SK-N-SH (cell line): ENCODE data around the gene EHD2. TPM values are rescaled to one million over a fixed set of nuclear protein-coding genes. Genes with fewer than 3 reads are reported as not detected.
"Not testable (repeated sequence)": the region's sequence is repeated elsewhere in the genome, so short reads cannot be mapped to it uniquely, and the experiment has no call there.

Source experiments
- CTCF ChIA-PET: fragments of 300-600, 350-600 bp; formaldehyde crosslinking; extraction: SDS; loops from one replicate; lab custom pipeline; 2021; lab: Yijun Ruan, JAX
- POLR2A ChIA-PET: fragments of 350-600 bp; sonication (Branson Sonifier 250); formaldehyde crosslinking; extraction: SDS; loops from one replicate; lab custom pipeline; 2020; ENCODE audit warnings: antibody characterized with exemption, inconsistent platforms; lab: Yijun Ruan, JAX
- DNase-seq: peaks from one replicate; pipeline ENCODE4 v3.0.0; 2012
- H2AFZ ChIP-seq: fragments of 200-600 bp; sonication (generic); 2 replicates; pipeline ENCODE4 v1.8.1; 2016; ENCODE audit warnings: antibody characterized with exemption, mild to moderate bottlenecking, low read depth
- H3F3A ChIP-seq: fragments of 200-600 bp; sonication (generic); replicated peaks from 2 replicates; pipeline ENCODE3; 2016; ENCODE audit warnings: antibody characterized with exemption, mild to moderate bottlenecking; ENCODE audit not compliant: insufficient read depth
- H3K27ac ChIP-seq, 2 experiments: fragments of 200-500 bp in 1 of 2; fragments of 200-600 bp in 1 of 2; sonication (Bioruptor generic) in 1 of 2; sonication (generic), shearing (Covaris generic) in 1 of 2; 2 replicates each; pipeline versions ENCODE4 v1.5.1 to v1.6.1; 2014 to 2016; ENCODE audit warnings: low read depth in 2 of 2, inconsistent platforms in 1 of 2, low read length in 1 of 2, mild to moderate bottlenecking in 1 of 2, mixed read lengths in 1 of 2
- H3K27me3 ChIP-seq: fragments of 200-600 bp; sonication (generic), shearing (Covaris generic); 2 replicates; pipeline ENCODE4 v1.6.1; 2016; ENCODE audit warnings: mixed run types; ENCODE audit not compliant: insufficient read depth
- H3K36me3 ChIP-seq, 2 experiments: fragments of 200-500 bp in 1 of 2; fragments of 200-600 bp in 1 of 2; sonication (Bioruptor generic) in 1 of 2; sonication (generic) in 1 of 2; replicated peaks in 1 of 2; 2 replicates each; pipeline versions ENCODE3 to v1.5.1; 2014 to 2016; ENCODE audit warnings: low read length in 1 of 2, mild to moderate bottlenecking in 1 of 2; ENCODE audit not compliant: insufficient read depth in 2 of 2, control insufficient read depth in 1 of 2
- H3K4me1 ChIP-seq, 2 experiments: fragments of 200-500 bp in 1 of 2; fragments of 200-600 bp in 1 of 2; sonication (Bioruptor generic) in 1 of 2; sonication (generic), shearing (Covaris generic) in 1 of 2; 2 replicates each; pipeline versions ENCODE4 v1.5.1 to v1.6.1; 2014 to 2016; ENCODE audit warnings: low read depth in 1 of 2, low read length in 1 of 2, mixed run types in 1 of 2; ENCODE audit not compliant: insufficient read depth in 2 of 2, control insufficient read depth in 1 of 2
- H3K4me2 ChIP-seq: fragments of 200-600 bp; sonication (generic), shearing (Covaris generic); 2 replicates; pipeline ENCODE4 v1.6.1; 2017; ENCODE audit warnings: mixed run types
- H3K4me3 ChIP-seq, 2 experiments: fragments of 200-500 bp in 1 of 2; fragments of 200-600 bp in 1 of 2; sonication (Bioruptor generic) in 1 of 2; sonication (generic), shearing (Covaris generic) in 1 of 2; 2 replicates each; pipeline versions ENCODE4 v1.5.1 to v1.8.1; 2014 to 2016; ENCODE audit warnings: low read depth in 2 of 2, inconsistent platforms in 1 of 2, low read length in 1 of 2, mild to moderate bottlenecking in 1 of 2, mixed read lengths in 1 of 2, moderate library complexity in 1 of 2
- H3K79me2 ChIP-seq: fragments of 200-600 bp; sonication (generic); 2 replicates; pipeline ENCODE4 v1.8.1; 2017; ENCODE audit warnings: mild to moderate bottlenecking; ENCODE audit not compliant: insufficient read depth
- H3K9ac ChIP-seq: fragments of 200-600 bp; sonication (generic); 2 replicates; pipeline ENCODE4 v1.6.1; 2017; ENCODE audit warnings: mixed run types
- H3K9me2 ChIP-seq: fragments of 200-600 bp; sonication (generic); 2 replicates; pipeline ENCODE4 v1.6.1; 2017; ENCODE audit warnings: mixed run types
- H3K9me3 ChIP-seq: fragments of 200-600 bp; sonication (generic); 2 replicates; pipeline ENCODE4 v1.6.1; 2017; ENCODE audit warnings: mixed run types, mild to moderate bottlenecking, moderate library complexity
- H4K20me1 ChIP-seq: fragments of 200-600 bp; sonication (generic); 2 replicates; pipeline ENCODE4 v1.6.1; 2017; ENCODE audit warnings: mild to moderate bottlenecking, mixed run types; ENCODE audit not compliant: insufficient read depth
- ELF1 ChIP-seq: IDR thresholded peaks from 2 replicates; pipeline ENCODE4 v1.4.0; 2012
- EZH2phosphoT487 ChIP-seq: fragments of 200-600 bp; sonication (generic); IDR thresholded peaks from 2 replicates; pipeline ENCODE4 v1.6.1; 2017; ENCODE audit warnings: low read depth, mixed run types, mild to moderate bottlenecking, antibody characterized with exemption, moderate library complexity, borderline replicate concordance
- FOSL2 ChIP-seq: IDR thresholded peaks from 2 replicates; pipeline ENCODE4 v1.4.0; 2012; ENCODE audit warnings: low read depth, mild to moderate bottlenecking, moderate library complexity, borderline replicate concordance
- FOXM1 ChIP-seq: IDR thresholded peaks from 2 replicates; pipeline ENCODE4 v1.4.0; 2012; ENCODE audit warnings: low read depth, mild to moderate bottlenecking
- JUND ChIP-seq: IDR thresholded peaks from 2 replicates; pipeline ENCODE4 v1.4.0; 2012
- MXI1 ChIP-seq: IDR thresholded peaks from 2 replicates; pipeline ENCODE4 v1.6.1; 2012; ENCODE audit warnings: mild to moderate bottlenecking, low read depth, low read length, improper control_type of control experiment
- NFIC ChIP-seq: IDR thresholded peaks from 2 replicates; pipeline ENCODE4 v1.4.0; 2012; ENCODE audit warnings: borderline replicate concordance
- POLR2AphosphoS5 ChIP-seq: IDR thresholded peaks from 2 replicates; pipeline ENCODE4 v1.6.1; 2012; ENCODE audit warnings: low read depth, low read length
- RFX5 ChIP-seq: IDR thresholded peaks from 2 replicates; pipeline ENCODE4 v1.6.1; 2012; ENCODE audit warnings: mild to moderate bottlenecking, improper control_type of control experiment, low read length
- SIN3A ChIP-seq: IDR thresholded peaks from 2 replicates; pipeline ENCODE4 v1.6.1; 2012; ENCODE audit warnings: low read depth, mild to moderate bottlenecking, low read length, moderate library complexity, borderline replicate concordance
- SMC3 ChIP-seq: IDR thresholded peaks from 2 replicates; pipeline ENCODE4 v1.6.1; 2012; ENCODE audit warnings: low read depth, low read length, improper control_type of control experiment
- TAF1 ChIP-seq: IDR thresholded peaks from 2 replicates; pipeline ENCODE4 v1.6.1; 2012; ENCODE audit warnings: low read depth, mild to moderate bottlenecking, low read length, moderate library complexity, borderline replicate concordance
- TEAD4 ChIP-seq: IDR thresholded peaks from 2 replicates; pipeline ENCODE4 v1.4.0; 2012; ENCODE audit warnings: mild to moderate bottlenecking, borderline replicate concordance; ENCODE audit not compliant: insufficient read depth
- USF2 ChIP-seq: fragments of 150-350 bp; IDR thresholded peaks from 2 replicates; pipeline ENCODE4 v1.6.1; 2017; ENCODE audit warnings: antibody characterized with exemption, low read length, low read depth, borderline replicate concordance
- WGBS: methylation state at CpG from one replicate; pipeline ENCODE4 v1.1.6; 2017; ENCODE audit warnings: low lambda C conversion rate; 5-methylcytosine and 5-hydroxymethylcytosine counted together
- polyA plus RNA-seq, 3 experiments: library from polyadenylated mRNA; depleted of rRNA; stranded (reverse); fragments of >200 nt; gene quantifications; 2 replicates each; pipeline ENCODE4 v1.2.3, GENCODE V29; 2012
- TF ChIP-seq, protein P1 (sequence below): IDR thresholded peaks from 2 replicates; pipeline ENCODE4 v1.4.0; 2012; ENCODE audit warnings: low read depth
- TF ChIP-seq, protein P2 (sequence below): IDR thresholded peaks from 2 replicates; pipeline ENCODE4; 2012

Gene EHD2
- polyA plus RNA-seq, 1 of the 3 experiments (the other 2 are of a cell fraction): 55.5 TPM

- WGBS: 41% methylated on average over 2 of the region's 2 CpGs
- ChIA-PET POLR2A (no interaction called here), CTCF (interaction anchor here (0.8 to 7.1 kb wide), 4 partner anchors 9 to 98 kb away, joined by 3 to 89 read pairs (median 4); partner anchors contain the start of gene SELENOW)
- Histone ChIP-seq H3K4me3 (no peak overlapping the region), H3K9ac (no peak overlapping the region), H3K27ac (no peak overlapping the region), H3F3A (no peaks in the 10 kb centered on the region), H3K9me3 (no peaks in the 10 kb centered on the region), H3K36me3 (no peaks in the 10 kb centered on the region), H4K20me1 (no peaks in the 10 kb centered on the region), H2AFZ (no peak overlapping the region), H3K9me2 (no peaks in the 10 kb centered on the region), H3K79me2 (no peaks in the 10 kb centered on the region), H3K4me1 (no peaks in the 10 kb centered on the region; a peak in 1 of 4 replicates), H3K4me2 (no peak overlapping the region), H3K27me3 (no peaks in the 10 kb centered on the region)
- TF ChIP-seq SMC3 (no peak), SIN3A (no peak), NFIC (no peak), POLR2AphosphoS5 (no peak), RFX5 (no peak), FOXM1 (no peak), FOSL2 (no peak), TAF1 (no peak), TEAD4 (no peak), USF2 (no peak), MXI1 (no peak), ELF1 (no peak)
- TF ChIP-seq, protein P1, sequence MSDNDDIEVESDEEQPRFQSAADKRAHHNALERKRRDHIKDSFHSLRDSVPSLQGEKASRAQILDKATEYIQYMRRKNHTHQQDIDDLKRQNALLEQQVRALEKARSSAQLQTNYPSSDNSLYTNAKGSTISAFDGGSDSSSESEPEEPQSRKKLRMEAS: no peak
- TF ChIP-seq, protein P2, sequence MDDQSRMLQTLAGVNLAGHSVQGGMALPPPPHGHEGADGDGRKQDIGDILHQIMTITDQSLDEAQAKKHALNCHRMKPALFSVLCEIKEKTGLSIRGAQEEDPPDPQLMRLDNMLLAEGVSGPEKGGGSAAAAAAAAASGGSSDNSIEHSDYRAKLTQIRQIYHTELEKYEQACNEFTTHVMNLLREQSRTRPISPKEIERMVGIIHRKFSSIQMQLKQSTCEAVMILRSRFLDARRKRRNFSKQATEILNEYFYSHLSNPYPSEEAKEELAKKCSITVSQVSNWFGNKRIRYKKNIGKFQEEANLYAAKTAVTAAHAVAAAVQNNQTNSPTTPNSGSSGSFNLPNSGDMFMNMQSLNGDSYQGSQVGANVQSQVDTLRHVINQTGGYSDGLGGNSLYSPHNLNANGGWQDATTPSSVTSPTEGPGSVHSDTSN: no peak
- no peak for DNase-seq
Measured at GRCh38 chr19:47768604-47769003, 55.4 kb downstream of the EHD2 start.

GRCh38 chr19:47769534-47769933 lies 56.3 kb downstream of the EHD2 start:
- no peak overlapping the region for H3K9ac ChIP-seq
- H3K9me3 ChIP-seq: no peaks in the 10 kb centered on the region
- H3K4me3 ChIP-seq: no peak overlapping the region
- no peaks in the 10 kb centered on the region for H3K9me2 ChIP-seq
- no peaks in the 10 kb centered on the region for H3K36me3 ChIP-seq
- H3K4me2 ChIP-seq: no peak overlapping the region
- ChIA-PET CTCF (interaction anchor here (7.1 kb wide), 1 partner anchor 97 kb away, joined by 89 read pairs; no protein-coding TSS in a partner anchor), POLR2A (no interaction called here)
- no peaks in the 10 kb centered on the region for H3K27me3 ChIP-seq
- H3K4me1 ChIP-seq: no peaks in the 10 kb centered on the region; a peak in 1 of 4 replicates
- DNase-seq: no peak
- H3K79me2 ChIP-seq: no peaks in the 10 kb centered on the region
- TF ChIP-seq EZH2phosphoT487: no peak
- TF ChIP-seq FOXM1: no peak
- TF ChIP-seq NFIC: no peak
- no peak for TF ChIP-seq JUND
- no peak for TF ChIP-seq ELF1
- TF ChIP-seq, protein P1: no peak
- no peak for TF ChIP-seq TEAD4
- TF ChIP-seq, all 33 proteins: peak for 0
- H4K20me1 ChIP-seq: no peaks in the 10 kb centered on the region
- H3F3A ChIP-seq: no peaks in the 10 kb centered on the region
- 73% methylated on average over 3 of the region's 3 CpGs for WGBS
- no peak overlapping the region for H2AFZ ChIP-seq
- H3K27ac ChIP-seq: no peak overlapping the region

- WGBS: 71% methylated on average over 6 of the region's 6 CpGs
- DNase-seq, H3K36me3 ChIP-seq, H4K20me1 ChIP-seq, POLR2A ChIA-PET, H2AFZ ChIP-seq, H3K4me2 ChIP-seq, H3K9ac ChIP-seq, H3K9me2 ChIP-seq, H3K79me2 ChIP-seq, H3K9me3 ChIP-seq, H3F3A ChIP-seq, H3K27ac ChIP-seq, H3K4me1 ChIP-seq, H3K4me3 ChIP-seq, H3K27me3 ChIP-seq: not testable (repeated sequence)
- CTCF ChIA-PET: interaction anchor here (2.0 kb wide), 1 partner anchor 92 kb away, joined by 6 read pairs; no protein-coding TSS in a partner anchor
Measured at GRCh38 chr19:47771291-47771690, 58.1 kb downstream of the EHD2 start.
